ENCODE measurements around the gene PTCH2.

Gene PTCH2

GRCh38 chr1:44819608-44820327, 23.3 kb downstream of the PTCH2 start:
- DNase-seq (ENCODE audit: low spot score) = peak; percentile 78
- peak overlapping the region; percentile 90 for H3K27ac ChIP-seq (replicated peaks; ENCODE audit: low read length)
- H3K9me3 ChIP-seq (replicated peaks in 1 of 2; ENCODE audit: control insufficient read depth in 2 of 2, insufficient read depth in 1 of 2, low read depth in 1 of 2, low read length in 2 of 2) = peaks cover 0 to 7% of the 10 kb centered on the region in 2 donors
- peak overlapping the region in 1 of 2 donors; percentile 73 for H3K4me3 ChIP-seq (ENCODE audit: low read length in 2 of 2)
- peak overlapping the region; percentile 95 for H4K91ac ChIP-seq (ENCODE audit: low read depth, low read length, poor library complexity)
- peaks cover 0 to 10% of the 10 kb centered on the region in 2 donors for H3K4me1 ChIP-seq (ENCODE audit: control insufficient read depth in 2 of 2, insufficient read depth in 1 of 2, low read depth in 1 of 2, low read length in 2 of 2)
- peak overlapping the region; percentile 93 for H4K8ac ChIP-seq (ENCODE audit: low read depth, low read length)
- H3K79me1 ChIP-seq (ENCODE audit: low read depth, low read length) = peaks cover 4% of the 10 kb centered on the region
- no peak overlapping the region for H2AFZ ChIP-seq (ENCODE audit: low read length)
- peak overlapping the region; percentile 94 for H3K14ac ChIP-seq (ENCODE audit: low read length)
- peak overlapping the region; percentile 92 for H3K23ac ChIP-seq (ENCODE audit: low read depth, low read length, poor library complexity)
- peak overlapping the region; percentile 100 for H2BK5ac ChIP-seq (ENCODE audit: low read length)
- peak overlapping the region; percentile 100 for H3K18ac ChIP-seq (ENCODE audit: low read length)
- no peak overlapping the region for H3K4ac ChIP-seq (ENCODE audit: low read length)
- peak overlapping the region; percentile 96 for H2BK15ac ChIP-seq (ENCODE audit: low read length)
- H2BK120ac ChIP-seq (ENCODE audit: low read depth, low read length) = peak overlapping the region; percentile 98
- H2BK12ac ChIP-seq (ENCODE audit: low read length) = peak overlapping the region; percentile 87
- no CpG with 5 or more reads among the region's 33 CpGs for whole genome bisulfite sequencing, 2 donors (ENCODE audit: extremely low coverage in 2 of 2, insufficient read length in 2 of 2, insufficient replicate concordance in 1 of 2)
- H3K4me2 ChIP-seq (ENCODE audit: insufficient read depth, low read length, poor library complexity, severe bottlenecking) = peak overlapping the region; percentile 84
- peak overlapping the region; percentile 89 for H3K9ac ChIP-seq (ENCODE audit: low read depth, low read length, poor library complexity)
- peak overlapping the region; percentile 94 for H2AK5ac ChIP-seq (ENCODE audit: low read depth, low read length)
- H3K36me3 ChIP-seq (replicated peaks in 1 of 2; ENCODE audit: control insufficient read depth in 2 of 2, insufficient read depth in 2 of 2, low read length in 2 of 2) = peaks cover 0 to 12% of the 10 kb centered on the region in 2 donors
- H3K27me3 ChIP-seq (ENCODE audit: control insufficient read depth in 3 of 3, insufficient read depth in 3 of 3, low read depth in 1 of 3, low read length in 3 of 3) = no peaks in the 10 kb centered on the region

- H3K4me3 ChIP-seq (ENCODE audit: low read length in 2 of 2) = no peak overlapping the region
These were observed 23.9 kb downstream of the PTCH2 start for GRCh38 chr1:44819196-44819607.

GRCh38 chr1:44817771-44818495, 25.1 kb downstream of the PTCH2 start:
- WGBS, 2 donors (ENCODE audit: extremely low coverage in 2 of 2, insufficient read length in 2 of 2, insufficient replicate concordance in 1 of 2) = no CpG with 5 or more reads among the region's 11 CpGs
- DNase-seq (ENCODE audit: low spot score) = no peak

More at GRCh38 chr1:44819196-44819607, 23.9 kb downstream of the PTCH2 start:
- Histone ChIP-seq H3K23ac (ENCODE audit: low read depth, low read length, poor library complexity) (no peak overlapping the region), H3K14ac (ENCODE audit: low read length) (no peak overlapping the region), H3K27me3 (ENCODE audit: control insufficient read depth in 3 of 3, insufficient read depth in 3 of 3, low read depth in 1 of 3, low read length in 3 of 3) (no peaks in the 10 kb centered on the region), H3K36me3 (replicated peaks in 1 of 2; ENCODE audit: control insufficient read depth in 2 of 2, insufficient read depth in 2 of 2, low read length in 2 of 2) (peaks cover 0 to 13% of the 10 kb centered on the region in 2 donors), H4K91ac (ENCODE audit: low read depth, low read length, poor library complexity) (no peak overlapping the region), H2BK5ac (ENCODE audit: low read length) (no peak overlapping the region), H3K4me2 (ENCODE audit: insufficient read depth, low read length, poor library complexity, severe bottlenecking) (peak overlapping the region; percentile 51), H3K4me1 (ENCODE audit: control insufficient read depth in 2 of 2, insufficient read depth in 1 of 2, low read depth in 1 of 2, low read length in 2 of 2) (peaks cover 0 to 10% of the 10 kb centered on the region in 2 donors), H3K4ac (ENCODE audit: low read length) (no peak overlapping the region), H2AFZ (ENCODE audit: low read length) (no peak overlapping the region), H2BK120ac (ENCODE audit: low read depth, low read length) (no peak overlapping the region), H4K8ac (ENCODE audit: low read depth, low read length) (no peak overlapping the region), H3K9ac (ENCODE audit: low read depth, low read length, poor library complexity) (no peak overlapping the region), H2AK5ac (ENCODE audit: low read depth, low read length) (no peak overlapping the region), H2BK12ac (ENCODE audit: low read length) (no peak overlapping the region), H3K9me3 (replicated peaks in 1 of 2; ENCODE audit: control insufficient read depth in 2 of 2, insufficient read depth in 1 of 2, low read depth in 1 of 2, low read length in 2 of 2) (peaks cover 0 to 7% of the 10 kb centered on the region in 2 donors), H2BK15ac (ENCODE audit: low read length) (no peak overlapping the region), H3K27ac (replicated peaks; ENCODE audit: low read length) (peak overlapping the region; percentile 90), H3K79me1 (ENCODE audit: low read depth, low read length) (peaks cover 4% of the 10 kb centered on the region), H3K18ac (ENCODE audit: low read length) (no peak overlapping the region)
- WGBS, 2 donors (ENCODE audit: extremely low coverage in 2 of 2, insufficient read length in 2 of 2, insufficient replicate concordance in 1 of 2) = no CpG with 5 or more reads among the region's 13 CpGs
- no peak for DNase-seq (ENCODE audit: low spot score)

GRCh38 chr1:44817307-44817706, 25.7 kb downstream of the PTCH2 start:
- Histone ChIP-seq H2AK5ac (ENCODE audit: low read depth, low read length) (no peak overlapping the region), H3K9me3 (replicated peaks in 1 of 2; ENCODE audit: control insufficient read depth in 2 of 2, insufficient read depth in 1 of 2, low read depth in 1 of 2, low read length in 2 of 2) (peaks cover 0 to 7% of the 10 kb centered on the region in 2 donors), H4K8ac (ENCODE audit: low read depth, low read length) (no peak overlapping the region), H3K4me3 (ENCODE audit: low read length in 2 of 2) (no peak overlapping the region), H3K18ac (ENCODE audit: low read length) (no peak overlapping the region), H2BK120ac (ENCODE audit: low read depth, low read length) (no peak overlapping the region), H3K4ac (ENCODE audit: low read length) (no peak overlapping the region), H3K27ac (replicated peaks; ENCODE audit: low read length) (no peak overlapping the region), H2BK5ac (ENCODE audit: low read length) (no peak overlapping the region), H2BK15ac (ENCODE audit: low read length) (no peak overlapping the region), H2BK12ac (ENCODE audit: low read length) (no peak overlapping the region), H3K9ac (ENCODE audit: low read depth, low read length, poor library complexity) (no peak overlapping the region), H3K36me3 (replicated peaks in 1 of 2; ENCODE audit: control insufficient read depth in 2 of 2, insufficient read depth in 2 of 2, low read length in 2 of 2) (peaks cover 0 to 13% of the 10 kb centered on the region in 2 donors), H3K27me3 (ENCODE audit: control insufficient read depth in 3 of 3, insufficient read depth in 3 of 3, low read depth in 1 of 3, low read length in 3 of 3) (peaks cover 0 to 4% (median 0%) of the 10 kb centered on the region in 3 experiments), H3K23ac (ENCODE audit: low read depth, low read length, poor library complexity) (no peak overlapping the region), H3K4me2 (ENCODE audit: insufficient read depth, low read length, poor library complexity, severe bottlenecking) (no peak overlapping the region), H2AFZ (ENCODE audit: low read length) (no peak overlapping the region), H3K4me1 (ENCODE audit: control insufficient read depth in 2 of 2, insufficient read depth in 1 of 2, low read depth in 1 of 2, low read length in 2 of 2) (peaks cover 0 to 14% of the 10 kb centered on the region in 2 donors), H3K79me1 (ENCODE audit: low read depth, low read length) (peaks cover 6% of the 10 kb centered on the region), H3K14ac (ENCODE audit: low read length) (no peak overlapping the region), H4K91ac (ENCODE audit: low read depth, low read length, poor library complexity) (no peak overlapping the region)
- no CpG with 5 or more reads among the region's 2 CpGs for WGBS, 2 donors (ENCODE audit: extremely low coverage in 2 of 2, insufficient read length in 2 of 2, insufficient replicate concordance in 1 of 2)
- DNase-seq (ENCODE audit: low spot score) = no peak

More at GRCh38 chr1:44817771-44818495, 25.1 kb downstream of the PTCH2 start:
- H3K4me3 ChIP-seq (ENCODE audit: low read length in 2 of 2) = no peak overlapping the region
- no peak overlapping the region for H2BK12ac ChIP-seq (ENCODE audit: low read length)
- H2BK120ac ChIP-seq (ENCODE audit: low read depth, low read length) = no peak overlapping the region
- peaks cover 6% of the 10 kb centered on the region for H3K79me1 ChIP-seq (ENCODE audit: low read depth, low read length)
- no peak overlapping the region for H3K4me2 ChIP-seq (ENCODE audit: insufficient read depth, low read length, poor library complexity, severe bottlenecking)
- H3K4ac ChIP-seq (ENCODE audit: low read length) = no peak overlapping the region
- H3K14ac ChIP-seq (ENCODE audit: low read length) = no peak overlapping the region
- H3K23ac ChIP-seq (ENCODE audit: low read depth, low read length, poor library complexity) = no peak overlapping the region
- H4K91ac ChIP-seq (ENCODE audit: low read depth, low read length, poor library complexity) = no peak overlapping the region
- H2AK5ac ChIP-seq (ENCODE audit: low read depth, low read length) = no peak overlapping the region
- H4K8ac ChIP-seq (ENCODE audit: low read depth, low read length) = no peak overlapping the region
- H2BK15ac ChIP-seq (ENCODE audit: low read length) = no peak overlapping the region
- peaks cover 0 to 7% of the 10 kb centered on the region in 2 donors for H3K9me3 ChIP-seq (replicated peaks in 1 of 2; ENCODE audit: control insufficient read depth in 2 of 2, insufficient read depth in 1 of 2, low read depth in 1 of 2, low read length in 2 of 2)
- peaks cover 0 to 11% of the 10 kb centered on the region in 2 donors for H3K4me1 ChIP-seq (ENCODE audit: control insufficient read depth in 2 of 2, insufficient read depth in 1 of 2, low read depth in 1 of 2, low read length in 2 of 2)
- H3K18ac ChIP-seq (ENCODE audit: low read length) = no peak overlapping the region
- peaks cover 0 to 13% of the 10 kb centered on the region in 2 donors for H3K36me3 ChIP-seq (replicated peaks in 1 of 2; ENCODE audit: control insufficient read depth in 2 of 2, insufficient read depth in 2 of 2, low read length in 2 of 2)
- H3K9ac ChIP-seq (ENCODE audit: low read depth, low read length, poor library complexity) = no peak overlapping the region
- no peak overlapping the region for H2AFZ ChIP-seq (ENCODE audit: low read length)
- H3K27me3 ChIP-seq (ENCODE audit: control insufficient read depth in 3 of 3, insufficient read depth in 3 of 3, low read depth in 1 of 3, low read length in 3 of 3) = peaks cover 0 to 2% (median 0%) of the 10 kb centered on the region in 3 experiments
- no peak overlapping the region for H2BK5ac ChIP-seq (ENCODE audit: low read length)
- H3K27ac ChIP-seq (replicated peaks; ENCODE audit: low read length) = no peak overlapping the region
